GM21528 (cell line): ENCODE measurements around the gene SMIM29.

Experiments
- ATAC-seq: cut with Tn5 transposase; IDR thresholded peaks from one replicate; pipeline ENCODE4 v1.9.1; 2021; ENCODE audit warnings: mild to moderate bottlenecking, moderate library complexity; ENCODE audit not compliant: unreplicated experiment, low FRiP score

The SMIM29 gene

GRCh38 chr6:34200340-34200971 lies 48.4 kb downstream of the SMIM29 start:
- ATAC-seq: no peak

GRCh38 chr6:34196833-34197195 lies 52.0 kb downstream of the SMIM29 start:
- ATAC-seq: no peak
